Keratinocyte (primary cell): Measurements from ENCODE around the gene GAN. TPM values are rescaled to one million over a fixed set of nuclear protein-coding genes. Genes with fewer than 3 reads are reported as not detected.

Experiments
- DNase-seq: peaks from one replicate; pipeline ENCODE4 v3.0.0-alpha.2; 2011; ENCODE audit warnings: low read depth, missing footprints, low spot score
- FAIRE-seq: peaks from 2 replicates; lab custom pipeline; 2011; peaks lifted over from hg19 to GRCh38; lab: Jason Lieb, UNC
- H2AFZ ChIP-seq: 2 replicates; pipeline ENCODE4 v1.6.0; 2012; ENCODE audit warnings: low read length, control low read depth, inconsistent platforms; ENCODE audit not compliant: control insufficient read depth
- H3K27ac ChIP-seq: 2 replicates; pipeline ENCODE4 v1.5.1; 2011; ENCODE audit warnings: low read length; ENCODE audit not compliant: control insufficient read depth, insufficient read depth
- H3K27me3 ChIP-seq: 3 replicates; pipeline ENCODE4 v1.6.0; 2011; ENCODE audit warnings: low read length; ENCODE audit not compliant: control insufficient read depth, insufficient read depth; ENCODE audit errors: extremely low read depth
- H3K36me3 ChIP-seq, 2 experiments: 2 replicates in 1 of 2; 3 replicates in 1 of 2; pipeline ENCODE4 v1.5.1; 2011; ENCODE audit warnings: low read length in 2 of 2, mild to moderate bottlenecking in 1 of 2; ENCODE audit not compliant: control insufficient read depth in 2 of 2, insufficient read depth in 2 of 2; ENCODE audit errors: extremely low read depth in 1 of 2
- H3K4me1 ChIP-seq: 3 replicates; pipeline ENCODE4 v1.5.1; 2011; ENCODE audit warnings: low read length; ENCODE audit not compliant: control insufficient read depth, insufficient read depth; ENCODE audit errors: extremely low read depth
- H3K4me2 ChIP-seq: 3 replicates; pipeline ENCODE4 v1.6.0; 2011; ENCODE audit warnings: low read depth, low read length; ENCODE audit not compliant: control insufficient read depth, insufficient read depth; ENCODE audit errors: extremely low read depth
- H3K4me3 ChIP-seq, 3 experiments: fragments of 200-600 bp in 1 of 3; sonication (generic) in 1 of 3; 2 replicates in 2 of 3; 3 replicates in 1 of 3; pipeline ENCODE4 v1.5.1; 2011 to 2016; ENCODE audit warnings: low read length in 3 of 3, mild to moderate bottlenecking in 3 of 3, control low read depth in 2 of 3, inconsistent platforms in 1 of 3, low read depth in 1 of 3, mixed read lengths in 1 of 3, mixed run types in 1 of 3, moderate library complexity in 1 of 3; ENCODE audit not compliant: control insufficient read depth in 2 of 3, insufficient read depth in 2 of 3; ENCODE audit errors: extremely low read depth in 1 of 3
- H3K79me2 ChIP-seq: 2 replicates; pipeline ENCODE4 v1.6.0; 2012; ENCODE audit warnings: low read length; ENCODE audit not compliant: control insufficient read depth, insufficient read depth
- H3K9ac ChIP-seq: 3 replicates; pipeline ENCODE4 v1.6.0; 2011; ENCODE audit warnings: low read length; ENCODE audit not compliant: control insufficient read depth, insufficient read depth; ENCODE audit errors: extremely low read depth
- H3K9me1 ChIP-seq: 3 replicates; pipeline ENCODE4 v1.6.0; 2011; ENCODE audit warnings: low read length; ENCODE audit not compliant: control insufficient read depth, insufficient read depth; ENCODE audit errors: extremely low read depth
- H3K9me3 ChIP-seq: 2 replicates; pipeline ENCODE4 v1.5.1; 2012; ENCODE audit warnings: low read depth, low read length; ENCODE audit not compliant: control insufficient read depth
- H4K20me1 ChIP-seq: 3 replicates; pipeline ENCODE4 v1.6.0; 2011; ENCODE audit warnings: low read length; ENCODE audit not compliant: control insufficient read depth, insufficient read depth; ENCODE audit errors: extremely low read depth
- EZH2 ChIP-seq: IDR thresholded peaks from one replicate; pipeline ENCODE4 v1.6.1; 2012; ENCODE audit warnings: inconsistent platforms, mild to moderate bottlenecking, low read length, moderate library complexity
- dilution Hi-C: fragments of 300-500 bp; cut with MboI; formaldehyde crosslinking; loops from one replicate; pipeline ENCODE4 v1.7.0; 2020; ENCODE audit warnings: low sequenced_read_pairs; ENCODE audit not compliant: extremely low pct_ligation_motif_present
- polyA plus RNA-seq, 5 experiments: library from polyadenylated mRNA; depleted of rRNA in 3 of 5; stranded (reverse) in 3 of 5; stranded (forward) in 1 of 5; unstranded in 1 of 5; fragments of >200 nt; gene quantifications; 1 replicate in 1 of 5; 2 replicates in 3 of 5; 3 replicates in 1 of 5; pipeline versions ENCODE4 v1.2.1 to v1.2.3, GENCODE V29; 2011 to 2012; ENCODE audit warnings: missing spikeins in 2 of 5, low read depth in 1 of 5, low replicate concordance in 1 of 5
- TF ChIP-seq, protein P1 (sequence below), 3 experiments: IDR thresholded peaks in 1 of 3; conservative IDR thresholded peaks in 1 of 3; optimal IDR thresholded peaks in 1 of 3; 2 replicates in 2 of 3; 3 replicates in 1 of 3; pipeline versions ENCODE3 to v1.5.1; 2011; ENCODE audit warnings: low read length in 3 of 3, mild to moderate bottlenecking in 3 of 3, moderate library complexity in 2 of 3, control low read depth in 1 of 3, inconsistent platforms in 1 of 3; ENCODE audit not compliant: insufficient read depth in 2 of 3; ENCODE audit errors: extremely low read depth in 1 of 3

Gene GAN
- polyA plus RNA-seq, 1 donor (not counting 4 experiments of a cell fraction or from before 2014, with no cell fraction given), result 6.5 TPM

DNA sequence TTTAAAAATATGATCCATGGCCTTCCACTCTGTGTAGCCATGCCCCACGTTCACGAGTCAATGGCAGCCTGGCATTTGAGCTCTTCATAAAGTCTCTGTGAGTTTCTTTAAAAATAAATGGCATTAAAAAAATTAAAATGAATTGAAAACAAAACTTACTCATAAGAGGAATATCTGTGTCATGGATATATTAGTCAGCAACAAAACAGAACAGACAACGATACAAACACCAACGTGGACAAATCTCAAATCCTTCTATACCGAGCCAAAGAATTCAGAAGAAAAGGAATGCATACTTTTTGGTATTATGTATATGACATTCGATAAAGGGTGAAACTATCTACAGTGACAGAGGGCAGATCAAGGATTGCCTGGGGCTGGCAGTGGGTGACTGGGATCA, 121.6 kb downstream of the GAN start:
- Histone ChIP-seq H3K9me1 (no peaks in the 10 kb centered on the region), H3K9ac (no peak overlapping the region), H3K4me1 (peaks cover 4% of the 10 kb centered on the region), H4K20me1 (no peaks in the 10 kb centered on the region), H3K27ac (no peak overlapping the region), H3K4me3 (no peak overlapping the region), H3K9me3 (no peaks in the 10 kb centered on the region), H3K36me3 (no peaks in the 10 kb centered on the region), H3K79me2 (no peaks in the 10 kb centered on the region), H3K27me3 (peaks cover 7% of the 10 kb centered on the region), H2AFZ (no peak overlapping the region), H3K4me2 (no peak overlapping the region)
- TF ChIP-seq EZH2, result no peak
- TF ChIP-seq, protein P1, sequence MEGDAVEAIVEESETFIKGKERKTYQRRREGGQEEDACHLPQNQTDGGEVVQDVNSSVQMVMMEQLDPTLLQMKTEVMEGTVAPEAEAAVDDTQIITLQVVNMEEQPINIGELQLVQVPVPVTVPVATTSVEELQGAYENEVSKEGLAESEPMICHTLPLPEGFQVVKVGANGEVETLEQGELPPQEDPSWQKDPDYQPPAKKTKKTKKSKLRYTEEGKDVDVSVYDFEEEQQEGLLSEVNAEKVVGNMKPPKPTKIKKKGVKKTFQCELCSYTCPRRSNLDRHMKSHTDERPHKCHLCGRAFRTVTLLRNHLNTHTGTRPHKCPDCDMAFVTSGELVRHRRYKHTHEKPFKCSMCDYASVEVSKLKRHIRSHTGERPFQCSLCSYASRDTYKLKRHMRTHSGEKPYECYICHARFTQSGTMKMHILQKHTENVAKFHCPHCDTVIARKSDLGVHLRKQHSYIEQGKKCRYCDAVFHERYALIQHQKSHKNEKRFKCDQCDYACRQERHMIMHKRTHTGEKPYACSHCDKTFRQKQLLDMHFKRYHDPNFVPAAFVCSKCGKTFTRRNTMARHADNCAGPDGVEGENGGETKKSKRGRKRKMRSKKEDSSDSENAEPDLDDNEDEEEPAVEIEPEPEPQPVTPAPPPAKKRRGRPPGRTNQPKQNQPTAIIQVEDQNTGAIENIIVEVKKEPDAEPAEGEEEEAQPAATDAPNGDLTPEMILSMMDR (optimal IDR thresholded peaks at IDR 0.05 in 1 of 3, IDR thresholded peaks at IDR 0.05 in 1 of 3, conservative IDR thresholded peaks at IDR 0.05 in 1 of 3; ENCODE audit: extremely low read depth in 1 of 3, insufficient read depth in 2 of 3, low read length in 3 of 3), result no peak
- DNase-seq (no peak), FAIRE-seq (no peak)
- dilution Hi-C loops, result no loop called here

DNA sequence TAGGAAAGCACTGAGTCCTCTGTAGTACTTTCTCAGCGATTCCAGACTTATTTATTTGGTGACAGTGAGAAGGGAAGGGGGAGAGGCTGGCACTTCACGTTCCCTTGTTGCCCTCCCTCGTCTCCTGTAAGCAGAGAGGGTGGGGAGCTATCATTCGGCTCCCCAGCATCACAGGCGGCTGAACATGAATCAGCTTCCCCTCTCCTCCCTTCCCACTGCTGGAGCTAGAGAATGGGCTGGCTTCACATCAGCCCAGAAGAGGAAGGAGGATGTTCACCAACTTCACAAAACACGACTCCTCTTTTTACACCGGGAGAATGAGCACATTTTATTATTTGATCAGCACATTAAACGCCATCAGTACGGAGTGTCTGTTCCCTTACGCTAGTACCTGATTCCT, 123.1 kb downstream of the GAN start:
- no peaks in the 10 kb centered on the region for H3K36me3 ChIP-seq
- FAIRE-seq, result no peak
- H3K27me3 ChIP-seq, result peaks cover 9% of the 10 kb centered on the region
- TF ChIP-seq EZH2, result no peak
- TF ChIP-seq, protein P1 (optimal IDR thresholded peaks at IDR 0.05 in 1 of 3, IDR thresholded peaks at IDR 0.05 in 1 of 3, conservative IDR thresholded peaks at IDR 0.05 in 1 of 3; ENCODE audit: extremely low read depth in 1 of 3, insufficient read depth in 2 of 3, low read length in 3 of 3), result no peak
- H3K79me2 ChIP-seq, result no peaks in the 10 kb centered on the region
- H3K27ac ChIP-seq, result no peak overlapping the region
- H4K20me1 ChIP-seq, result no peaks in the 10 kb centered on the region
- H3K9ac ChIP-seq, result no peak overlapping the region
- H3K4me2 ChIP-seq, result no peak overlapping the region
- dilution Hi-C loops, result no loop called here
- H3K4me1 ChIP-seq, result peaks cover 4% of the 10 kb centered on the region
- H3K9me3 ChIP-seq, result no peaks in the 10 kb centered on the region
- no peak overlapping the region for H2AFZ ChIP-seq
- no peak overlapping the region for H3K4me3 ChIP-seq
- no peaks in the 10 kb centered on the region for H3K9me1 ChIP-seq
- no peak for DNase-seq

Other genes starting within 250 kb of the GAN start
- 0.18 to 0.80 TPM (median 0.30 TPM) in 3 replicates for gene C16orf46, start 237.7 kb upstream of the GAN start, polyA plus RNA-seq
- 20.1 to 67.7 TPM (median 35.3 TPM) in 3 replicates for gene GCSH, start 218.6 kb upstream of the GAN start, polyA plus RNA-seq
- 0.04 to 0.08 TPM (median 0.07 TPM) in 3 replicates for gene BCO1, start 76.3 kb upstream of the GAN start, polyA plus RNA-seq
- gene CMIP, start 129.8 kb downstream of the GAN start, polyA plus RNA-seq, result 4.6 to 18.7 TPM (median 5.0 TPM) in 3 replicates